Kidney (tissue), 14 donors: ENCODE results near the gene HUS1. TPM values are rescaled to one million over a fixed set of nuclear protein-coding genes. Genes with fewer than 3 reads are reported as not detected.

ENCODE experiments used
- DNase-seq, 5 donors: peaks; one replicate each; pipeline ENCODE4 v3.0.0-alpha.2; 2013 to 2020
- FAIRE-seq: peaks from 2 replicates; lab custom pipeline; 2012; peaks lifted over from hg19 to GRCh38; lab: Jason Lieb, UNC
- H3K27ac ChIP-seq, 2 donors: one replicate each; pipeline ENCODE4 v1.7.0; 2013; ENCODE audit warnings: low read depth in 2 of 2, low read length in 2 of 2, inconsistent platforms in 1 of 2
- H3K27me3 ChIP-seq: one replicate; pipeline ENCODE4 v1.7.1; 2013; ENCODE audit warnings: low read length, inconsistent platforms; ENCODE audit not compliant: control insufficient read depth, insufficient read depth
- H3K36me3 ChIP-seq, 3 donors: one replicate each; pipeline versions ENCODE4 v1.7.0 to v1.7.1; 2013; ENCODE audit warnings: low read length in 3 of 3, control low read depth in 1 of 3, inconsistent platforms in 1 of 3; ENCODE audit not compliant: insufficient read depth in 3 of 3, control insufficient read depth in 2 of 3
- H3K4me1 ChIP-seq, 3 donors: one replicate each; pipeline versions ENCODE4 v1.7.0 to v1.7.1; 2013; ENCODE audit warnings: low read length in 3 of 3, inconsistent platforms in 1 of 3, low read depth in 1 of 3; ENCODE audit not compliant: control insufficient read depth in 2 of 3, insufficient read depth in 2 of 3
- H3K4me3 ChIP-seq, 3 donors: one replicate each; pipeline versions ENCODE4 v1.7.0 to v1.8.1; 2013; ENCODE audit warnings: low read length in 3 of 3, control low read depth in 1 of 3, inconsistent platforms in 1 of 3
- H3K9ac ChIP-seq, 3 donors: one replicate each; pipeline versions ENCODE4 v1.7.0 to v1.7.1; 2013; ENCODE audit warnings: low read length in 3 of 3, control low read depth in 1 of 3, inconsistent platforms in 1 of 3
- H3K9me3 ChIP-seq, 3 donors: one replicate each; pipeline versions ENCODE4 v1.7.0 to v1.7.1; 2013; ENCODE audit warnings: low read length in 3 of 3, control low read depth in 1 of 3, inconsistent platforms in 1 of 3; ENCODE audit not compliant: control insufficient read depth in 2 of 3, insufficient read depth in 1 of 3
- intact Hi-C: fragments of 100-400 bp; cut with DNase I; formaldehyde crosslinking; loops from one replicate; pipeline ENCODE4 v1.11.1; 2022
- polyA plus RNA-seq: library from polyadenylated mRNA; stranded (reverse); fragments of 350-450 nt; fragmentation: Illumina TruSeq; extraction: RNeasy Lipid Tissue Mini Kit (QIAGEN cat#74804); gene quantifications from one replicate; pipeline ENCODE4 v1.2.3, GENCODE V29; 2014; ENCODE audit warnings: low read depth, low replicate concordance; ENCODE audit not compliant: insufficient read depth
- total RNA-seq: library from RNA; stranded (reverse); fragmentation: NEBNext Ultra II Directional; extraction: Animal tissue kit (Norgen Biotek cat#: 25700); gene quantifications from one replicate; pipeline ENCODE4 v1.2.1, GENCODE V29; 2021
- TF ChIP-seq, protein P1 (sequence below): IDR thresholded peaks from 3 replicates; pipeline ENCODE4 v1.5.1; 2012; ENCODE audit warnings: mild to moderate bottlenecking, moderate library complexity, borderline replicate concordance; ENCODE audit not compliant: insufficient read depth; ENCODE audit errors: extremely low read depth
- donor health status: control.
- donor health status: control.
- donor health status: control.
- donor health status: control.
- donor health status: control.
- donor health status: DM: yes; HTN: yes; CAD: no.
- donor health status: Normal renal cell carcinoma (clear cell type).

Gene HUS1
- total and polyA plus RNA-seq, 2 donors from 2014 or later: 13.4 to 29.5 TPM

DNA sequence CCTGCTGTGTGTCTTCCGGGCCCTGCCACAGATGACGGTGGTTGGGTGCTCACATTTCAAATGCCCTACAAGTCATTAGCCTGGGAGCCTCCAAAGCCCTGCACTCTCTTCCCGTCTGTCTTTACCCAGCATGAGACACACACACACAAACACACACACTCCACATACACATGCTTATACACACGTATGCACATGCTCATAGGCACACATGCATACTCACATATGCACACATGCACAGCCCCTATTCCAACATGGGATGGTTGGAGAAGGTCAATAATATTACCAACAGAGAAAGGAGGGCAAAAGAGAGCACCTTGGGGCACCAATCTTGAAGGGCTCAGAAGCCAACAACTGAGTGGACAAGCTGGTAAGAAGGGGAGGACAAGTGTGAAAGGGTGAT is 30.5 kb upstream of the HUS1 start:
- intact Hi-C loops: no loop called here
- no peak overlapping the region for H3K27ac ChIP-seq
- no peak for FAIRE-seq

DNA sequence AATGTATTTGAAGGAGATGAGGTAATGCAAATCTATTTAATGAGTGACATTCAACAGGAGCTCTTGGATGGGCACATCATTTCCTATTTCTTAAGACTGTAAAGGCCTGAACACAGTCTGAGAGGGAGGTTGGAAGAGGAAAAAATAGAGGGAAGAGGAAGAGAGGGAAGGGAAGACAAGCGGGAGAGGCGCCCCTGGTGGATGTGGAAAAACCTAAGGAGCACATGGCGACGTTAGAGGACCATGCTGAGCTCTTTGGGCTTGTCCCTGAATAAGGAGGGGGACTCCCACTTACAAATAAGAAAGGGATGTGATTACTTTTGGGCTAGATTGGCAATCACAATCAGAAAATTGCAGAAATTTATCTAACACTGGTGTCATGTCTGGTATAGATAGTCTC is 29.8 kb upstream of the HUS1 start:
- no peak overlapping the region for H3K27ac ChIP-seq
- no peak overlapping the region for H3K4me3 ChIP-seq
- H3K36me3 ChIP-seq: no peaks in the 10 kb centered on the region
- H3K9ac ChIP-seq: no peak overlapping the region
- no peaks in the 10 kb centered on the region for H3K27me3 ChIP-seq
- DNase-seq: no peak
- no peaks in the 10 kb centered on the region for H3K4me1 ChIP-seq
- TF ChIP-seq, protein P1, sequence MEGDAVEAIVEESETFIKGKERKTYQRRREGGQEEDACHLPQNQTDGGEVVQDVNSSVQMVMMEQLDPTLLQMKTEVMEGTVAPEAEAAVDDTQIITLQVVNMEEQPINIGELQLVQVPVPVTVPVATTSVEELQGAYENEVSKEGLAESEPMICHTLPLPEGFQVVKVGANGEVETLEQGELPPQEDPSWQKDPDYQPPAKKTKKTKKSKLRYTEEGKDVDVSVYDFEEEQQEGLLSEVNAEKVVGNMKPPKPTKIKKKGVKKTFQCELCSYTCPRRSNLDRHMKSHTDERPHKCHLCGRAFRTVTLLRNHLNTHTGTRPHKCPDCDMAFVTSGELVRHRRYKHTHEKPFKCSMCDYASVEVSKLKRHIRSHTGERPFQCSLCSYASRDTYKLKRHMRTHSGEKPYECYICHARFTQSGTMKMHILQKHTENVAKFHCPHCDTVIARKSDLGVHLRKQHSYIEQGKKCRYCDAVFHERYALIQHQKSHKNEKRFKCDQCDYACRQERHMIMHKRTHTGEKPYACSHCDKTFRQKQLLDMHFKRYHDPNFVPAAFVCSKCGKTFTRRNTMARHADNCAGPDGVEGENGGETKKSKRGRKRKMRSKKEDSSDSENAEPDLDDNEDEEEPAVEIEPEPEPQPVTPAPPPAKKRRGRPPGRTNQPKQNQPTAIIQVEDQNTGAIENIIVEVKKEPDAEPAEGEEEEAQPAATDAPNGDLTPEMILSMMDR: no peak
- H3K9me3 ChIP-seq: no peaks in the 10 kb centered on the region
- FAIRE-seq: no peak
- intact Hi-C loops: no loop called here

More for the DNA sequence above, 30.5 kb upstream of the HUS1 start:
- H3K36me3 ChIP-seq: no peaks in the 10 kb centered on the region
- no peaks in the 10 kb centered on the region for H3K4me1 ChIP-seq
- H3K9ac ChIP-seq: no peak overlapping the region
- TF ChIP-seq, protein P1: no peak
- H3K27me3 ChIP-seq: no peaks in the 10 kb centered on the region
- no peak for DNase-seq
- H3K4me3 ChIP-seq: no peak overlapping the region
- no peaks in the 10 kb centered on the region for H3K9me3 ChIP-seq

DNA sequence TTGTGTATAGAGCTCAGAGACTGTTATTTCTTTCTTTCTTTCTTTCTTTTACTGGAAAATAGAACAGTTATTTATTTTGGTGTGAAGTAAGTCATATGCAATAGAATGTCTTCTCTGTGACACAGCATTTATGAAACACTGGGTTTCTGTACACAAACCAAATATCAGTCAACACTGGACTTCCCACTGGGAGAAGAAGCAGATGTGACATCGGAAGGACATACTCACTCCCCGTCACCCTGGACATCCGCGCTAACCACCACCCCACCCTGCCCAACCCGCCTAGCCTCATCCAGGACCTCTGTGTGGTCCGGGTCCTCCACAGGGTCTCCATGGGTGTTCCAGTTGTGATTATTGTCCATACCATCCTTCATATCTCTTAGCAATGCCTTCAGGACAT is 27.5 kb upstream of the HUS1 start:
- TF ChIP-seq, protein P1: no peak
- FAIRE-seq: no peak
- intact Hi-C loops: no loop called here

DNA sequence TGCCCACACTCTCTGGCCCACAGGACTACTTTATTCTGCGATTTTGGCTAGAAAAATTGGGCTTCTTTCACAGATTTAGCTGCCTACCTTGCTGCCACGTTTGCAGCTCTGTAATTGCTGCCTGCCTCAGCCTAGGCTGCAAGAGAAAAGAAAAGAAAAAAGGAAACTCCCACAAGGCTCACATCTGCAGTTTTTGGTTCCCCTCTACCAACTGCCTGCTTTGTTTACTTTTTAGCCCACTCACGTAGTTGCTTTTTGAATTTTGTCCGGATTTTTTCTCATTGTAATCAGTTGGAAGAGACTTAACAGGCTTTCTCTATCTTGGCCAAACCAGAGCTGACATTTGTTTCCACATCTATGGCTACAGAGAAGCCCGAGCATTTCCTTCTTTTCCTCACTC is 25.2 kb upstream of the HUS1 start:
- DNase-seq (no peak), FAIRE-seq (no peak)
- TF ChIP-seq, protein P1: no peak
- Histone ChIP-seq H3K9me3 (no peaks in the 10 kb centered on the region), H3K9ac (no peak overlapping the region), H3K27ac (no peak overlapping the region), H3K27me3 (no peaks in the 10 kb centered on the region), H3K4me3 (no peak overlapping the region), H3K36me3 (no peaks in the 10 kb centered on the region), H3K4me1 (no peaks in the 10 kb centered on the region)
- intact Hi-C loops: no loop called here

More for the DNA sequence above, 27.5 kb upstream of the HUS1 start:
- no peaks in the 10 kb centered on the region for H3K27me3 ChIP-seq
- DNase-seq: no peak
- no peak overlapping the region for H3K27ac ChIP-seq
- no peaks in the 10 kb centered on the region for H3K36me3 ChIP-seq
- H3K4me3 ChIP-seq: no peak overlapping the region
- no peaks in the 10 kb centered on the region for H3K9me3 ChIP-seq
- H3K9ac ChIP-seq: no peak overlapping the region
- no peaks in the 10 kb centered on the region for H3K4me1 ChIP-seq
